ENCODE results near the gene IL18BP.

IL18BP gene

GRCh38 chr11:71997594-71997993, 1.1 kb upstream of the IL18BP start:
- no peak overlapping the region for H4K5ac ChIP-seq (ENCODE audit: low read length)
- peaks cover 7% of the 10 kb centered on the region for H3K36me3 ChIP-seq (ENCODE audit: control insufficient read depth, insufficient read depth, low read length)
- no peak overlapping the region for H2AK5ac ChIP-seq (ENCODE audit: low read length)
- no peaks in the 10 kb centered on the region for H3K79me1 ChIP-seq (ENCODE audit: low read length)
- H3K9ac ChIP-seq (ENCODE audit: low read length) = no peak overlapping the region
- H2BK5ac ChIP-seq (ENCODE audit: low read length) = no peak overlapping the region
- no peak overlapping the region for H3K4me2 ChIP-seq (ENCODE audit: low read length)
- H3K18ac ChIP-seq (ENCODE audit: low read length) = no peak overlapping the region
- H2BK15ac ChIP-seq (replicated peaks; ENCODE audit: low read depth) = no peak overlapping the region
- no CpG with 5 or more reads among the region's 3 CpGs for WGBS (ENCODE audit: extremely low coverage, insufficient coverage, low lambda C conversion rate)
- no peaks in the 10 kb centered on the region for H3K27me3 ChIP-seq (ENCODE audit: insufficient read depth, low read length, poor library complexity)
- H3K56ac ChIP-seq (ENCODE audit: low read length) = no peak overlapping the region
- H3K4me1 ChIP-seq (ENCODE audit: control insufficient read depth, low read depth, low read length) = no peaks in the 10 kb centered on the region
- H3K27ac ChIP-seq (ENCODE audit: low read depth, low read length) = no peak overlapping the region
- H3K4ac ChIP-seq (ENCODE audit: low read depth, low read length) = no peak overlapping the region
- H3K4me3 ChIP-seq (ENCODE audit: low read length) = no peak overlapping the region
- no peak overlapping the region for H2BK120ac ChIP-seq (ENCODE audit: low read depth, low read length)
- H3K79me2 ChIP-seq (ENCODE audit: control insufficient read depth, insufficient read depth, low read length) = no peaks in the 10 kb centered on the region
- no peak overlapping the region for H4K8ac ChIP-seq (ENCODE audit: low read depth, low read length)
- no peak overlapping the region for H3K23ac ChIP-seq (ENCODE audit: low read length)
- no peak for DNase-seq

DNA sequence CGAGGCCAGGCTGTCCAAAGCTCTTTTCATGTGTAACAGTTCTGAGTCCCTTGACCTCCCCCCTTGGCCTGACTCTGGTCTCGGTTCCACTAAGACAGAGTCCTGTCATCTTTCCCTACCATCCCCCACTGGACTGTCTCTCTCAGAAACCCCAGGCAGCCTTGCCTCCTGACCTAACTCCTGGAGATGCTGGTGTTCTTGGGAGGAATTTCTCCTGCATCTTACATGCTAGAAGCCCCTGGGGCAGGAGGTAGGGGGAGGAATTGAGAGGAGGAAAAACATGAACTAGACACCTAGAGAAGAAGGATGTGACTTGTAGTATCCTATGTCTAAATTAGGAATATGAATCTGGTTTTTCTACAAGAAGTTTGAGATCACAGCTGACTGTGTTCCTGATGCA, 648 bp upstream of the IL18BP start:
- Histone ChIP-seq H3K27me3 (ENCODE audit: insufficient read depth, low read length, poor library complexity) (no peaks in the 10 kb centered on the region), H2BK5ac (ENCODE audit: low read length) (no peak overlapping the region), H3K79me2 (ENCODE audit: control insufficient read depth, insufficient read depth, low read length) (no peaks in the 10 kb centered on the region), H3K4me1 (ENCODE audit: control insufficient read depth, low read depth, low read length) (no peaks in the 10 kb centered on the region), H3K4me3 (ENCODE audit: low read length) (no peak overlapping the region), H4K5ac (ENCODE audit: low read length) (no peak overlapping the region), H4K8ac (ENCODE audit: low read depth, low read length) (no peak overlapping the region), H3K4ac (ENCODE audit: low read depth, low read length) (no peak overlapping the region), H2BK15ac (replicated peaks; ENCODE audit: low read depth) (no peak overlapping the region), H3K56ac (ENCODE audit: low read length) (no peak overlapping the region), H3K18ac (ENCODE audit: low read length) (no peak overlapping the region), H3K4me2 (ENCODE audit: low read length) (no peak overlapping the region), H3K9ac (ENCODE audit: low read length) (no peak overlapping the region), H3K27ac (ENCODE audit: low read depth, low read length) (no peak overlapping the region), H2AK5ac (ENCODE audit: low read length) (no peak overlapping the region), H3K36me3 (ENCODE audit: control insufficient read depth, insufficient read depth, low read length) (peaks cover 8% of the 10 kb centered on the region), H3K79me1 (ENCODE audit: low read length) (no peaks in the 10 kb centered on the region), H2BK120ac (ENCODE audit: low read depth, low read length) (no peak overlapping the region), H3K23ac (ENCODE audit: low read length) (no peak overlapping the region)
- no peak for DNase-seq
- no CpG with 5 or more reads among the region's 2 CpGs for WGBS (ENCODE audit: extremely low coverage, insufficient coverage, low lambda C conversion rate)

DNA sequence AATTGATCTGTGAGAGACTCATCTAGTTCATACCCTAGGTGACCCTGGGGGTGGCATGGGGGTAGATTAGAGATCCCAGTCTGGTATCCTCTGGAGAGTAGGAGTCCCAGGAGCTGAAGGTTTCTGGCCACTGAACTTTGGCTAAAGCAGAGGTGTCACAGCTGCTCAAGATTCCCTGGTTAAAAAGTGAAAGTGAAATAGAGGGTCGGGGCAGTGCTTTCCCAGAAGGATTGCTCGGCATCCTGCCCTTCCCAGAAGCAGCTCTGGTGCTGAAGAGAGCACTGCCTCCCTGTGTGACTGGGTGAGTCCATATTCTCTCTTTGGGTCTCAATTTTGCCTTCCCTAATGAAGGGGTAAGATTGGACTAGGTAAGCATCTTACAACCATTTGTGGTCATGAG, 653 bp downstream of the IL18BP start:
- Histone ChIP-seq H3K79me1 (ENCODE audit: low read length) (no peaks in the 10 kb centered on the region), H3K23ac (ENCODE audit: low read length) (no peak overlapping the region), H3K79me2 (ENCODE audit: control insufficient read depth, insufficient read depth, low read length) (no peaks in the 10 kb centered on the region), H3K9ac (ENCODE audit: low read length) (no peak overlapping the region), H2AK5ac (ENCODE audit: low read length) (no peak overlapping the region), H4K5ac (ENCODE audit: low read length) (no peak overlapping the region), H3K4me2 (ENCODE audit: low read length) (no peak overlapping the region), H2BK5ac (ENCODE audit: low read length) (no peak overlapping the region), H3K4me3 (ENCODE audit: low read length) (no peak overlapping the region), H3K27me3 (ENCODE audit: insufficient read depth, low read length, poor library complexity) (no peaks in the 10 kb centered on the region), H3K56ac (ENCODE audit: low read length) (no peak overlapping the region), H2BK15ac (replicated peaks; ENCODE audit: low read depth) (no peak overlapping the region), H3K36me3 (ENCODE audit: control insufficient read depth, insufficient read depth, low read length) (peaks cover 18% of the 10 kb centered on the region), H3K27ac (ENCODE audit: low read depth, low read length) (no peak overlapping the region), H3K4me1 (ENCODE audit: control insufficient read depth, low read depth, low read length) (no peaks in the 10 kb centered on the region), H3K18ac (ENCODE audit: low read length) (no peak overlapping the region), H3K4ac (ENCODE audit: low read depth, low read length) (no peak overlapping the region), H2BK120ac (ENCODE audit: low read depth, low read length) (no peak overlapping the region), H4K8ac (ENCODE audit: low read depth, low read length) (no peak overlapping the region)
- peak; percentile 22 for DNase-seq
- WGBS (ENCODE audit: extremely low coverage, insufficient coverage, low lambda C conversion rate) = no CpG with 5 or more reads among the region's 2 CpGs

GRCh38 chr11:71999798-72000197, 1.1 kb downstream of the IL18BP start:
- WGBS (ENCODE audit: extremely low coverage, insufficient coverage, low lambda C conversion rate) = no CpG with 5 or more reads among the region's 8 CpGs
- no peaks in the 10 kb centered on the region for H3K79me2 ChIP-seq (ENCODE audit: control insufficient read depth, insufficient read depth, low read length)
- no peaks in the 10 kb centered on the region for H3K79me1 ChIP-seq (ENCODE audit: low read length)
- no peak overlapping the region for H3K4me3 ChIP-seq (ENCODE audit: low read length)
- H2AK5ac ChIP-seq (ENCODE audit: low read length) = no peak overlapping the region
- H3K4ac ChIP-seq (ENCODE audit: low read depth, low read length) = no peak overlapping the region
- H2BK5ac ChIP-seq (ENCODE audit: low read length) = no peak overlapping the region
- H3K27ac ChIP-seq (ENCODE audit: low read depth, low read length) = no peak overlapping the region
- no peak overlapping the region for H3K56ac ChIP-seq (ENCODE audit: low read length)
- no peak overlapping the region for H3K4me2 ChIP-seq (ENCODE audit: low read length)
- no peak overlapping the region for H4K8ac ChIP-seq (ENCODE audit: low read depth, low read length)
- no peak overlapping the region for H3K18ac ChIP-seq (ENCODE audit: low read length)
- peaks cover 18% of the 10 kb centered on the region for H3K36me3 ChIP-seq (ENCODE audit: control insufficient read depth, insufficient read depth, low read length)
- no peak overlapping the region for H3K23ac ChIP-seq (ENCODE audit: low read length)
- DNase-seq = no peak
- H4K5ac ChIP-seq (ENCODE audit: low read length) = no peak overlapping the region
- H3K4me1 ChIP-seq (ENCODE audit: control insufficient read depth, low read depth, low read length) = no peaks in the 10 kb centered on the region
- H3K27me3 ChIP-seq (ENCODE audit: insufficient read depth, low read length, poor library complexity) = no peaks in the 10 kb centered on the region
- H2BK15ac ChIP-seq (replicated peaks; ENCODE audit: low read depth) = no peak overlapping the region
- H2BK120ac ChIP-seq (ENCODE audit: low read depth, low read length) = no peak overlapping the region
- no peak overlapping the region for H3K9ac ChIP-seq (ENCODE audit: low read length)

GRCh38 chr11:72000202-72000867, 1.6 kb downstream of the IL18BP start:
- Histone ChIP-seq H4K5ac (ENCODE audit: low read length) (no peak overlapping the region), H4K8ac (ENCODE audit: low read depth, low read length) (no peak overlapping the region), H3K27me3 (ENCODE audit: insufficient read depth, low read length, poor library complexity) (no peaks in the 10 kb centered on the region), H2BK15ac (replicated peaks; ENCODE audit: low read depth) (no peak overlapping the region), H3K79me1 (ENCODE audit: low read length) (no peaks in the 10 kb centered on the region), H2BK5ac (ENCODE audit: low read length) (no peak overlapping the region), H2BK120ac (ENCODE audit: low read depth, low read length) (no peak overlapping the region), H3K23ac (ENCODE audit: low read length) (no peak overlapping the region), H3K4me1 (ENCODE audit: control insufficient read depth, low read depth, low read length) (no peaks in the 10 kb centered on the region), H3K4me3 (ENCODE audit: low read length) (no peak overlapping the region), H3K27ac (ENCODE audit: low read depth, low read length) (no peak overlapping the region), H3K79me2 (ENCODE audit: control insufficient read depth, insufficient read depth, low read length) (no peaks in the 10 kb centered on the region), H3K18ac (ENCODE audit: low read length) (no peak overlapping the region), H3K4ac (ENCODE audit: low read depth, low read length) (no peak overlapping the region), H3K56ac (ENCODE audit: low read length) (no peak overlapping the region), H3K4me2 (ENCODE audit: low read length) (no peak overlapping the region), H3K9ac (ENCODE audit: low read length) (no peak overlapping the region), H3K36me3 (ENCODE audit: control insufficient read depth, insufficient read depth, low read length) (peaks cover 18% of the 10 kb centered on the region), H2AK5ac (ENCODE audit: low read length) (no peak overlapping the region)
- DNase-seq = no peak
- no CpG with 5 or more reads among the region's 10 CpGs for WGBS (ENCODE audit: extremely low coverage, insufficient coverage, low lambda C conversion rate)

DNA sequence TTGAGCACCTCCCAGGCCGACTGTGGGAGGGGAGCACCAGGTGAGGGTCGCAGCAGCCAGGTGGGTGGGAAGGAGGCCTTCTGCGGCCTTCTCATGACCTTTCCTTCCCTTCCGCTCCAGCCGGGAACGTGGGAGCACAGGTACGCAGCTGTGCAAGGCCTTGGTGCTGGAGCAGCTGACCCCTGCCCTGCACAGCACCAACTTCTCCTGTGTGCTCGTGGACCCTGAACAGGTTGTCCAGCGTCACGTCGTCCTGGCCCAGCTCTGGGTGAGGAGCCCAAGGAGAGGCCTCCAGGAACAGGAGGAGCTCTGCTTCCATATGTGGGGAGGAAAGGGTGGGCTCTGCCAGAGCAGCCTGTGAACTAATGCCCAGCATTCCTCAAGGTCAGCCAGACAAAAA, 2.6 kb downstream of the IL18BP start:
- Histone ChIP-seq H2BK15ac (replicated peaks; ENCODE audit: low read depth) (no peak overlapping the region), H3K27ac (ENCODE audit: low read depth, low read length) (no peak overlapping the region), H3K79me2 (ENCODE audit: control insufficient read depth, insufficient read depth, low read length) (no peaks in the 10 kb centered on the region), H2AK5ac (ENCODE audit: low read length) (no peak overlapping the region), H3K9ac (ENCODE audit: low read length) (no peak overlapping the region), H2BK5ac (ENCODE audit: low read length) (no peak overlapping the region), H3K4me1 (ENCODE audit: control insufficient read depth, low read depth, low read length) (no peaks in the 10 kb centered on the region), H3K4ac (ENCODE audit: low read depth, low read length) (no peak overlapping the region), H3K4me2 (ENCODE audit: low read length) (no peak overlapping the region), H3K23ac (ENCODE audit: low read length) (no peak overlapping the region), H3K56ac (ENCODE audit: low read length) (no peak overlapping the region), H4K5ac (ENCODE audit: low read length) (no peak overlapping the region), H2BK120ac (ENCODE audit: low read depth, low read length) (no peak overlapping the region), H4K8ac (ENCODE audit: low read depth, low read length) (no peak overlapping the region), H3K4me3 (ENCODE audit: low read length) (no peak overlapping the region), H3K18ac (ENCODE audit: low read length) (no peak overlapping the region), H3K36me3 (ENCODE audit: control insufficient read depth, insufficient read depth, low read length) (peaks cover 21% of the 10 kb centered on the region), H3K27me3 (ENCODE audit: insufficient read depth, low read length, poor library complexity) (no peaks in the 10 kb centered on the region), H3K79me1 (ENCODE audit: low read length) (no peaks in the 10 kb centered on the region)
- no CpG with 5 or more reads among the region's 11 CpGs for WGBS (ENCODE audit: extremely low coverage, insufficient coverage, low lambda C conversion rate)
- DNase-seq = no peak
